Adrenal gland (tissue), 12 donors: ENCODE results near the gene STAT6. TPM values are rescaled to one million over a fixed set of nuclear protein-coding genes. Genes with fewer than 3 reads are reported as not detected.

Source experiments
- DNase-seq, 7 donors: peaks; one replicate each; pipeline ENCODE4 v3.0.0-alpha.2; 2019 to 2020
- H3K27ac ChIP-seq, 5 donors: fragments of 200-600 bp; sonication (generic) in 4 of 5; 1 replicate in 3 of 5; 2 replicates in 2 of 5; pipeline versions ENCODE4 v1.5.1 to v1.8.0; 2016 to 2020; ENCODE audit warnings: mild to moderate bottlenecking in 1 of 5
- H3K27me3 ChIP-seq: fragments of 200-600 bp; 2 replicates; pipeline ENCODE4 v1.8.0; 2021
- H3K36me3 ChIP-seq, 2 donors: fragments of 200-600 bp; replicated peaks in 1 of 2; 1 replicate in 1 of 2; 2 replicates in 1 of 2; pipeline versions ENCODE4 v1.5.1 to v1.8.0; 2018 to 2022
- H3K4me1 ChIP-seq, 2 donors: fragments of 200-600 bp; replicated peaks in 1 of 2; 1 replicate in 1 of 2; 2 replicates in 1 of 2; pipeline versions ENCODE4 v1.5.1 to v1.8.0; 2018 to 2021
- H3K4me3 ChIP-seq, 4 donors: fragments of 200-600 bp; sonication (generic) in 3 of 4; one replicate each; pipeline ENCODE4 v1.5.1; 2016 to 2018
- H3K9me3 ChIP-seq, 3 donors: fragments of 200-600 bp; sonication (generic) in 1 of 3; replicated peaks in 1 of 3; 1 replicate in 2 of 3; 2 replicates in 1 of 3; pipeline versions ENCODE4 v1.5.1 to v1.8.0; 2016 to 2021
- POLR2A ChIP-seq, 2 donors: fragments of 450-650 bp; IDR thresholded peaks; one replicate each; pipeline ENCODE4 v1.6.1; 2017; ENCODE audit warnings: antibody characterized with exemption in 2 of 2, mild to moderate bottlenecking in 2 of 2, moderate library complexity in 1 of 2
- WGBS, 4 donors: extraction: QIAGEN DNeasy Blood & Tissue Kit in 2 of 4; methylation state at CpG; one replicate each; pipeline versions ENCODE4 v1.1.5 to v1.1.7; 2013 to 2017; 5-methylcytosine and 5-hydroxymethylcytosine counted together
- intact Hi-C, 2 donors: fragments of 100-400 bp; cut with DNase I; formaldehyde crosslinking; loops; one replicate each; pipeline versions ENCODE4 v1.14.1 to v1.15.0; 2022 to 2023
- polyA plus RNA-seq, 3 donors: library from polyadenylated mRNA; stranded (reverse); fragments of 200-250 nt in 2 of 3; fragments of 350-450 nt in 1 of 3; fragmentation: Illumina TruSeq in 1 of 3; extraction: RNeasy Lipid Tissue Mini Kit (QIAGEN cat#74804) in 1 of 3; gene quantifications; one replicate each; pipeline ENCODE4 v1.2.3, GENCODE V29; 2013 to 2014
- total RNA-seq, 9 donors: library from RNA; depleted of rRNA in 4 of 9; stranded (reverse); fragments of >200 nt in 4 of 9; fragments of 120-200 nt in 1 of 9; fragmentation: NEBNext Ultra II Directional in 1 of 9; extraction: Animal tissue kit (Norgen Biotek cat#: 25700) in 1 of 9; gene quantifications; one replicate each; pipeline versions ENCODE4 v1.1.0 to v1.2.4, GENCODE V29; 2013 to 2023
- TF ChIP-seq, protein P1 (sequence below), 6 experiments: fragments of 450-650 bp in 4 of 6; fragments of 200-600 bp in 2 of 6; sonication (generic) in 1 of 6; IDR thresholded peaks; 1 replicate in 5 of 6; 2 replicates in 1 of 6; pipeline versions ENCODE4 v1.5.1 to v1.8.0; 2016 to 2021; ENCODE audit warnings: antibody characterized with exemption in 6 of 6, mild to moderate bottlenecking in 2 of 6, moderate library complexity in 1 of 6
- donor health status: healthy with polysubstance abuse.
- donor health status: Bipolar disorder and iron deficiency.
- donor health status: DM: yes; HTN: yes; CAD: no.
- donor health status: DM: no; HTN: no; CAD: no.
- donor health status: DM: no; HTN: no; CAD: no.
- donor health status: DM: yes; HTN: yes; CAD: no.

STAT6 gene
- total and polyA plus RNA-seq, 12 donors, result 71.9 to 321 (median 155) TPM

DNA sequence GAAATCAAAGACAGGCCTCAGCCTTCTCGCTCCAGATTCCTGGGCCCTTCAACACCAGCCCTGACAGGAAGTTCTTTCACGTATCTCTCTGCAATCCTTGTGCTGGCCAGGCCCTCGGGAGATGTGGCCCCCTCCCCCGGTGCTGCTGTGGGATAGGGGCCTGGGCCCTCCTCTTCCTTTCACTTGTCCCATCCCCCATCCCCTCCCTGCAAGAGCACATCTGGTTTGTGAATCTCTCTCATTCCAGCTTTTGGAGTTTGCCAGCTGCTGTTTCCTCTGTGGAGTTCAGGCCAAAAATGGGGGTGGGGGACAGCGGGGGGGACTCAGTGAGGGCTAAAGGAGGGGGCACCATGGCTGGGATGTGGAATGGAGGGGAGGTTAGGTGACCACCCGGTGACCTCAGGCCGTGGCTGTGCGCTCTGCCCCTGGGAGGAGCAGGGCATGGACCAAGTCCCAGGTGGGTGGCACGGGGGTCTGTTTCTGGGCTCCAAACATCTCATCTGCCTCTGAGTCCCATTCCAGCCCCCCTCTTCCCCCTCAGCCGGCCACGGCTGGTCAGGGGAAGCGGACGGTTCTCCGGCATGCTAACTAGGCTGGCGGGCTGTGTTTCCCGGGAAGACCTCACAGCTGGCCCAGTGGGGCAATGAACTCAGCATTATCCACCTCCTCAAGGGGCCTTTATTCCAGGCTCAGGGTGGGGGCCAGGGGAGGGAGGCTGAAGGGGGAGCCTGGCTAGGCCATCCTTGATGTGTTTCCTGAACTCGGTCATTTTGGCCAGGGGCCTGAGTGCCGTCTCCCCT is 24.6 kb upstream of the STAT6 start:
- Histone ChIP-seq H3K9me3 (no peaks in the 10 kb centered on the region), H3K4me1 (peaks cover 0 to 84% of the 10 kb centered on the region in 2 donors), H3K36me3 (peaks cover 0 to 14% of the 10 kb centered on the region in 2 donors), H3K4me3 (no peak overlapping the region), H3K27ac (peak overlapping the region in 3 of 5 donors; percentile 26 to 92 (median 57)), H3K27me3 (no peaks in the 10 kb centered on the region)
- TF ChIP-seq, protein P1, sequence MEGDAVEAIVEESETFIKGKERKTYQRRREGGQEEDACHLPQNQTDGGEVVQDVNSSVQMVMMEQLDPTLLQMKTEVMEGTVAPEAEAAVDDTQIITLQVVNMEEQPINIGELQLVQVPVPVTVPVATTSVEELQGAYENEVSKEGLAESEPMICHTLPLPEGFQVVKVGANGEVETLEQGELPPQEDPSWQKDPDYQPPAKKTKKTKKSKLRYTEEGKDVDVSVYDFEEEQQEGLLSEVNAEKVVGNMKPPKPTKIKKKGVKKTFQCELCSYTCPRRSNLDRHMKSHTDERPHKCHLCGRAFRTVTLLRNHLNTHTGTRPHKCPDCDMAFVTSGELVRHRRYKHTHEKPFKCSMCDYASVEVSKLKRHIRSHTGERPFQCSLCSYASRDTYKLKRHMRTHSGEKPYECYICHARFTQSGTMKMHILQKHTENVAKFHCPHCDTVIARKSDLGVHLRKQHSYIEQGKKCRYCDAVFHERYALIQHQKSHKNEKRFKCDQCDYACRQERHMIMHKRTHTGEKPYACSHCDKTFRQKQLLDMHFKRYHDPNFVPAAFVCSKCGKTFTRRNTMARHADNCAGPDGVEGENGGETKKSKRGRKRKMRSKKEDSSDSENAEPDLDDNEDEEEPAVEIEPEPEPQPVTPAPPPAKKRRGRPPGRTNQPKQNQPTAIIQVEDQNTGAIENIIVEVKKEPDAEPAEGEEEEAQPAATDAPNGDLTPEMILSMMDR (IDR thresholded peaks at IDR 0.05), result no peak
- TF ChIP-seq POLR2A (IDR thresholded peaks at IDR 0.05), result no peak
- intact Hi-C loops, result no loop called here
- WGBS, 4 donors, result 52 to 64% (median 63%) methylated on average over 12 to 18 of the region's 18 CpGs
- peak in 1 of 7 donors; percentile 47 for DNase-seq

DNA sequence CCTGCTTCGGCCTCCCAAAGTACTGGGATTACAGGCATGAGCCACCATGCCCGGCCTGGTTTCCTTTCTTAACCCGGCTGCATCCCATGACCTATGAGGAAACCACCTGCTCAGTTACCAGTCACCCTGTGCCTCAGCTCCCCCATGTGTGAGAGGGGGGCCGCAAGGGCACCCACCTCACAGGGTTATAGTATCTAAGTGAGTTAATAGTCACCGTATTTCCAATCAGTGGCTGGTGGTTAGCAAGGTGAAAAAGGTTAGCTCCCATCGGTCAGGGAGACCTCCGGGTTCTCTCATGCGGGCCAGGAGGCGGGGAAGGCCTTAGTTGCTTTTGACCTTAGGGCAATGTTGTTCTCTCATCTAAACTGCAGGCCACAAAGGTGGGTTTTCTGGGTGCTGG is 23.8 kb upstream of the STAT6 start:
- 79 to 87% (median 83%) methylated on average over 8 to 9 of the region's 9 CpGs for WGBS, 4 donors
- no peak overlapping the region for H3K4me3 ChIP-seq
- H3K27me3 ChIP-seq, result no peaks in the 10 kb centered on the region
- no peak for DNase-seq
- no peaks in the 10 kb centered on the region for H3K9me3 ChIP-seq
- intact Hi-C loops, result loop anchor here in 1 of 2 donors (5.0 kb wide), 1 partner anchor 42 kb away; no protein-coding TSS in a partner anchor
- TF ChIP-seq, protein P1 (IDR thresholded peaks at IDR 0.05), result no peak
- TF ChIP-seq POLR2A (IDR thresholded peaks at IDR 0.05), result no peak
- peak overlapping the region in 2 of 5 donors; percentile 57 to 92 for H3K27ac ChIP-seq
- peaks cover 0 to 85% of the 10 kb centered on the region in 2 donors for H3K4me1 ChIP-seq
- H3K36me3 ChIP-seq, result peaks cover 0 to 8% of the 10 kb centered on the region in 2 donors

DNA sequence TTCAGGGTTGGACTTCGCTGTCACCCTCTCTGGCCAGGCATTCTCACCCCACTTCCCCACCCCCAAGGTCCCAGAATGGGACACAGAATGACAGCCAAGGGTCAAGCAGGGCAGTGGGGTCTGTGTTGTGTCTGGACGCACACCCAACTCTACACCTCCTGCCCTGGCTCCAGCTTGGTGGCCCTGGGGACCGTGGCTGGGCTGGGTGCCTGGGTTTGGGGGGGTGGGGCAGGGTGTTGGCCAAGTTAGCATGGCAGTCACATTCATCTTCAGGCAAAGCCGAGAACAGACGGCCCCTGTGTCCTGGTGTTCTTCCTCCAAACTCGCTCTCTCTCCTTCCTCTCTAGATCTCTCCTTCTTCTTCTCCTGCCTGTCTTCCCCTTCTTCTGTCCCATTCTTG is 22.8 kb upstream of the STAT6 start:
- WGBS, 4 donors, result 41 to 59% (median 52%) methylated on average over 4 to 6 of the region's 6 CpGs
- no peak for TF ChIP-seq POLR2A (IDR thresholded peaks at IDR 0.05)
- TF ChIP-seq, protein P1 (IDR thresholded peaks at IDR 0.05), result no peak
- peaks cover 0 to 77% of the 10 kb centered on the region in 2 donors for H3K4me1 ChIP-seq
- H3K36me3 ChIP-seq, result no peaks in the 10 kb centered on the region
- intact Hi-C loops, result loop anchor here in 1 of 2 donors (5.0 kb wide), 1 partner anchor 43 kb away; no protein-coding TSS in a partner anchor
- H3K27ac ChIP-seq, result peak overlapping the region in 2 of 5 donors; percentile 57 to 83
- no peaks in the 10 kb centered on the region for H3K9me3 ChIP-seq
- DNase-seq, result no peak
- H3K4me3 ChIP-seq, result peak overlapping the region in 1 of 4 donors; percentile 11
- H3K27me3 ChIP-seq, result no peaks in the 10 kb centered on the region

DNA sequence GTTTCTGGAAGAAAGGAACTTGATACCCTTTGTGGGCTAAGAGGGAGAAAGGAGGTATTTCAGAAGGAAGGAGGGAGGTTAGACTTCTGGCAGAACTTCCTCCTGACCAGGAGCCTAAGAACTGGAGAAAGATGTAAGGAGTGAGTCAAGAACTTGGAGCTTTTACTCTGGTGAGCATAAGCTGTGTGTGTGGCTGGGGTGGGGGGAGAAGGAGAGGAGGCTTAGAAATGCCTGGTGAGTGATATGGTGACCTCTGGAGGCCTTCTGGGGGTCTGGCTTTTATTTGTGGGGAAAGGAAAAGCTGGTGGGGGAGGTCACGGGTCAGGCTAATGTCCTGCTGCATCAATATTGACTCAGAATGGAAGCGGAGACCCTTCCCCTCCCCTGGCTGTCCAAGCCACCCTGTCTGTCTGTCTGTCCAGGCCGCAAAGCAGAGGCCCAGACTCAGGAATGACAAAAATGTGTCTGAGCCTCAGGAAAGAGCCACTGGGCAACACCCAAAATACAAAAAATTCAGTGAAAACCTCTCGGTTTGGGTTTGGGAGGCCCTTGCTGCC is 21.9 kb upstream of the STAT6 start:
- intact Hi-C loops, result loop anchor here in 1 of 2 donors (5.0 kb wide), 1 partner anchor 44 kb away; no protein-coding TSS in a partner anchor
- 69 to 75% (median 73%) methylated on average over 3 to 4 of the region's 4 CpGs for WGBS, 4 donors
- Histone ChIP-seq H3K36me3 (no peaks in the 10 kb centered on the region), H3K27me3 (no peaks in the 10 kb centered on the region), H3K27ac (peak overlapping the region in 4 of 5 donors; percentile 9 to 83 (median 35)), H3K4me3 (peak overlapping the region in 1 of 4 donors; percentile 84), H3K4me1 (peaks cover 0 to 73% of the 10 kb centered on the region in 2 donors), H3K9me3 (no peaks in the 10 kb centered on the region)
- no peak for DNase-seq
- TF ChIP-seq, protein P1 (IDR thresholded peaks at IDR 0.05), result no peak
- no peak for TF ChIP-seq POLR2A (IDR thresholded peaks at IDR 0.05)
